GM19463 (cell line): Measurements from ENCODE around the gene UBXN1.
"Not testable (repeated sequence)": the region's sequence is repeated elsewhere in the genome, so short reads cannot be mapped to it uniquely, and the experiment has no call there.

Source experiments
- ATAC-seq: cut with Tn5 transposase; IDR thresholded peaks from one replicate; pipeline ENCODE4 v1.9.1; 2021; ENCODE audit warnings: mild to moderate bottlenecking, moderate library complexity; ENCODE audit not compliant: unreplicated experiment

Gene UBXN1

DNA sequence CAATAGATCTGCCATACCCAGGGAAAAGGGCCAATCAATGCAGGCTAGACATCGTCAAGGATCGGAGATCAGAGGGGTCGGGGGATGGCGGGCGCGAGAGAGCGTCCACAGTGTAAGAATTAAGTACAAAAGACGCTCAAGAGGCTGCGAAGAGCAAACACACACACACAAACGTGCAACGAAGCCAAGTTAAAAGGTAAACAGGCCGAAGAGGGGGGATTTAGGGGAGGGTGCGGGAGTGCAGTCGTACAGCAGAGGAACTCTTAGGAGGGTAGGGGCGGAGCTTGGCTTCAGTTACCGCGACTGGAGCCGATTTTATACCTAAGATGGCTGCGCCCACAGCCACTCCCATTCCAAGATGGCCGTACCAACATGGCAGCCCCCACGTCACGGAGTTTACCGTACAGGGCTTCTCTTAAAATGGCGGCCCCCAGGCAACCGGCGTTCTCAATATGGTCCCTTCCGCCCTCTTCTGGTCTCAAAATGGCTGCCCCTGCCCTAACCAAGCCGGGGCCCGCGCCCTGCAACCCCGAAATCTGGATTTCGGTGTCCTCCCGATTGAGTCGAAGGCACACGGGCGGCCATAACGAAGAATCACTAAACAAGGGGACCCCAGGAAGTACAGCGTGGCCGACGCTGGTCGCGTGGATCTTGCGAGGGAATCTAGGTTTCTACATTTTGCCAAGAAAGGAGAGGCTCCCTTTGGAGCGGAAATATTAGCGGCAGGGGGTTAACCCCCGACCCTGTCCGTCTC, 30.6 kb upstream of the UBXN1 start:
- ATAC-seq, result peak; percentile 57

DNA sequence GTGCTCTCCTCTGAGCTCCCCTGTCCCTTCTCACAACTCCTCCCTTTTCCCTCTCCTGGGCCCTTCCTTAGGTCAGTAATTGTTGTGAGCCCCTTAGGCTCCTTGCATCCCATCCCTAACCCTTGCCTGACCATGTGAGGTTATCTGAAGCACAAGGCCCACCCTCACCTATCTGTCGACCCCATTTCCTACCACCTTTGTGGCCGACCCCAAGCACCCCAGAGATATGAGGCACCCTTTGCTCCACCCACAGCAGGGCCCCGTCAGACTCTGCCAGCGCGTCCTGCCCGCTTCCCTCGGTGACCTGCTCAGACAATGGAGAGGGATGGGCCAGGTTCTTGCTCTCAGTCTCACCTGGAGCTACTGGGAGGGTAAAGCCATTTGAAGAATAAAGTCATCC, 29.9 kb upstream of the UBXN1 start:
- ATAC-seq, result no peak

- no peak for ATAC-seq
Measured at GRCh38 chr11:62708392-62708791, 29.5 kb upstream of the UBXN1 start.

DNA sequence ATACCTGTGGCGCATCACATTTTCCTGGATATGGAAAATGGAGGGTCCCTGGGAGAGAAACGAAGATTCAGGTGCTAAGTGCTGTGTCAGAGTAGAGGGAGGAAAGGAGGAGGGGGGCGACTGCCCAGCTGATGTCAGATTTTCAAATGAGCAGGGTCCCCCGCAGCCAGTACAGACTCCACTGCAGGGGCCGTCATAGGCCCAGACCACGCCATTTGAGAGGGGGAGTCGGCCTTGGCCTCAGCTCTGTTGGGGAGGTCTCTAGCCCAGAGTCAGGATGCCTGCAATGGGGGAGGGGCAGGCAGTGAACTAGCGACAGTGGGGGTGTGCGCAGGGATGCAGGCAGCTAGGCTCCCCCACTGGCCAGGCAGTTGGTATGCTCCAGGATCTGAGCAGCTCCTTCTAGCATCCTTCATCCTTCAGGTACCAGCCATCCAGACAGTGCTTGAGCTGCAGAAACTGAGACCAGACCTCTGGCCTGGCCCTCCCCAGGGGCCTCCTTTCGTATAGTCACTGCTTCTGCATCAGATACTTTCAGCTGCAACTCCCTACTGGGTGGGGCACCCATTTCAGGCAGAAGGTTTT, 28.5 kb upstream of the UBXN1 start, which contains the start of the genes BSCL2 and GNG3:
Gene BSCL2, minus strand, starts transcription at position 148 of the 585 bp plus-strand sequence. CDS start 229 bp downstream, outside the sequence.
Gene GNG3, plus strand, starts transcription at position 400 of the 585 bp plus-strand sequence. CDS start 620 bp downstream, outside the sequence.
- no peak for ATAC-seq

- ATAC-seq, result no peak
Measured at GRCh38 chr11:62706850-62707247, 28.0 kb upstream of the UBXN1 start.

GRCh38 chr11:62705880-62706849, 27.3 kb upstream of the UBXN1 start:
- peak; percentile 60 for ATAC-seq

GRCh38 chr11:62705413-62705812, 26.5 kb upstream of the UBXN1 start:
- no peak for ATAC-seq

DNA sequence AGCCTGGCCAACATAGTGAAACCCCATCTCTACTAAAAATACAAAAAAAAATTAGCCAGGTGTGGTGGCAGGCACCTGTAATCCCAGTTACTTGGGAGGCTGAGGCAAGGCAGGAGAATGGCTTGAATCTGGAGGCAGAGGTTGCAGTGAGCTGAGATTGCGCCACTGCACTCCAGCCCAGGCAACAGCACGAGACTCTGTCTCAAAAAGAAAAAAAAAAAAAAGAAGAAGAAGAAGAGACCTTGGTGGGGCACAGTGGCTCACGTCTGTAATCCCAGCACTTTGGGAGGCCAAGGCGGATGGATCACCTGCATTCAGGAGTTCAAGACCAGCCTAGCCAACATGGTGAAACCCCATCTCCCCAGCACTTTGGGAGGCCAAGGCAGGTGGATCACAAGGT, 25.0 kb upstream of the UBXN1 start:
- not testable (repeated sequence) for ATAC-seq

DNA sequence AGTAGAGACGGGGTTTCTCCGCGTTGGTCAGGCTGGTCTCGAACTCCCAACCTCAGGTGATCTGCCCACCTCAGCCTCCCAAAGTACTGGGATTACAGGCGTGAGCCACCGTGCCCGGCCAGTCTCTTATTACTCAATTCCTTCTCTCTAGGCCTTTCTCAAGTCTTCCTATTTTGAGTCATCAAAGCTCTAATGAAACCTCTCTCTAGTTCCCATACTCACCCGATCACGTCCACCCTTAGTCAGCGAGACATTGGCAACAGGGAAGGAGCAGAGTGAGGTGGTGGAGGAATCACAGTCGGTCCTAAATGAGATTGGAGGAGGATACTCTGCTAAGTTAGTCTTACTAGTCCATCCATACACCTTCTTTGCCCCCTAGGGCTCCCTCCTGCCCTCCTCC, 23.4 kb upstream of the UBXN1 start:
- ATAC-seq, result no peak

- ATAC-seq, result no peak
Measured at GRCh38 chr11:62694455-62695167, 15.7 kb upstream of the UBXN1 start.

DNA sequence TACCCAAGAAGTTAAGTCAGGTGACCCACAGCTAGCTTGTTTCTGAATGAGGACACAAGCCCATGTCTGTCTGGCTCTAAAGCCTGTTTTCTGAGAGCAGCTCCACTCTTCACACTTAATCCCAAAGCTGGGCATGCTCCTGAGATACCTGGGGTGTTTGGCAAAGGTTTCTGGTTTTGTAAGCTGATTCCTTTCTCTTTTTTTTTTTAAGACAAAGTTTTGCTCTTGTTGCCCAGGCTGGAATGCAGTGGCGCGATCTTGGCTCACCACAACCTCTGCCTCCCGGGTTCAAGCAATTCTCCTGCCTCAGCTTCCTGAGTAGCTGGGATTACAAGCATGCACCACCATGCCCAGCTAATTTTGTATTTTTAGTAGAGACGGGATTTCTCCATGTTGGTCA, 14.8 kb upstream of the UBXN1 start:
- ATAC-seq, result not testable (repeated sequence)

DNA sequence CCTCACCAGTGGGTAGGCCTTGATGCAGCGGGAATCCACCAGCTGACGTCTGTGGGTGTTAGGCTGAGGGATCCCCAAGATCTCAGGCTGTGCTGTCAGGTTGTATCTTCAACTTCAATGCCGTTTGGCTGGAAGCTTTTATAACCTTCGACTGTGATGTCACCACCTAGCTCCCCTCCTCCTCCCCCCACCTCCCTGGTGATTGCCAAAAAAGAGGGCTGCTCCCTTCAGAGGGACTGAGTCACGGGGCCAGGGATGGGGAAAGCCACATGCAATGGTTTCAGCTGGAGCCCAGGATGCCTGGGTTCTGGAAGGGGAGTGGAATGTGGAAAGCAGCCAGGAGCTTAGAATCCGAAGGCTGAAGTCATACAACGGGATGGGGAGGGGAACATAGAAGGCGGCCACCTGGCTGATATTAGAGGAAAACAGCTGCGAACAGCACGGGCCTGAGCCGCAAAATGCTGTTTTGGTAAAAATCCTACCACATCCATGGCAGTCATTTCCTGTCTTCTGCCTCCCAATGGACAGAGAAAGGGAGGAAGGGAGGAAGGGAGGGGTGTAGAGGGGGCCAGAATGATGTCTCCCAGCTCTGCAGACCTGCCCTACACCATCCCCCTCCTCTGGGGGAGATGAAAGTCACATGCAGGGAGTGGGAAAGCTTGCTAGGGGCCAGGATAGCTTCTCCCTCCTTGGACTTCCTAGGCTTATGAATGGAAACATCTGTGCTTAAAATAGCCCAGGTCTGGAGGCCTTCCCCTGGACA, 10.7 kb upstream of the UBXN1 start, which contains the start of gene LRRN4CL:
Gene LRRN4CL, minus strand, starts transcription at position 110 of the 763 bp plus-strand sequence. CDS start 1,022 bp downstream, outside the sequence.
- ATAC-seq, result no peak

DNA sequence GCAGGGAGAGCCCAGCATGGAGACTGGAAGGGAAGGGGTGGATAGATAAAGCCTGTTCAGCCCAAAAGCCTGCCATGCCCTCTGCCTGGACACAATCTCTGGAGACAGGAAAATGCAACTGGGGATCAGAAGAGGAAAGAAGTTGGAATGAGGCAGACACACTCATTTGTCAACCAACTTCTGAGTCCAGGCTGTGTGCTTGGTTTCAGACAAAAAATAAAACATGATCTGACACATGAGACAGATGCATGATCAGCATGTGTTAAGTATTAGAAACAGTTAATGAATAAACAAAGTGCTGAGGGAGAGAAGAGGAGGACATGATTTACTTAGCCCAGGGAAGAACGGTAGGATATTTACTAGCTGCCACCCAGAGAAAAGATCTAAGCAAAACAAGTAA, 9.6 kb upstream of the UBXN1 start:
- ATAC-seq, result no peak

- no peak for ATAC-seq
Measured at GRCh38 chr11:62687508-62688396, 8.9 kb upstream of the UBXN1 start.

DNA sequence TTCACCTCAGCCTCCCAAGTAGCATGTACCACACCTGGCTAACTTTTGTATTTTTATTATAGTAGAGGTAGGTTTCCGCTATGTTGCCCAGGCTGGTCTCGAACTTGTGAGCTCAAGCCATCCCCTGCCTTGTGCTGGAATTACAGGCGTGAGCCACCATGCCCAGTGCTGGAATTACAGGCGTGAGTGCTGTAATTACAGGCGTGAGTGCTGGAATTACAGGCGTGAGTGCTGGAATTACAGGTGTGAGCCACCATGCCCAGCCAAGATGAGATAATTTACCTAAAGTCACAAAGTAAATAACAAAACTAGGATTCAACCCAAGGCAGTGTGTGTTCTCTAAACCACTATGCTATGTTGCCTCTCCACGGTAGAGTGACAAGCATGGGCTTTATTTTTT, 3.6 kb upstream of the UBXN1 start:
- ATAC-seq, result no peak

GRCh38 chr11:62680825-62681240, 2.0 kb upstream of the UBXN1 start:
- no peak for ATAC-seq

DNA sequence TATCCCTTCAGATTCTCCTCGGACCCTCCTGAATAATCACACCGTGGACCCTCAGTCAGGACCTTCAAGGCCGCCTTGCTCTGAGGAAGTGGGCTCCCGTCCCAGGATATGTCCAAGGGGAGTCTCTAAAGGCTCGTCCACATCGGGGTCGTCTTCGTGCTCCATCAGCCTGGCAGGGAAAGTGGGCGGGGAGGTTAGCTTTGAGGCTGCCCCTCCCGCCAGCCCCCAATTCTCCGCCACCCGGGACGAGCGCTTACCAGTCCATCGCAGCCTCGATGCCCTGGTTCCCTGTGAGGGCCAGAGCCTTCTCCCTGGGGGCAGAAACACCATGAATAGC, 472 bp downstream of the UBXN1 start:
- ATAC-seq, result no peak

DNA sequence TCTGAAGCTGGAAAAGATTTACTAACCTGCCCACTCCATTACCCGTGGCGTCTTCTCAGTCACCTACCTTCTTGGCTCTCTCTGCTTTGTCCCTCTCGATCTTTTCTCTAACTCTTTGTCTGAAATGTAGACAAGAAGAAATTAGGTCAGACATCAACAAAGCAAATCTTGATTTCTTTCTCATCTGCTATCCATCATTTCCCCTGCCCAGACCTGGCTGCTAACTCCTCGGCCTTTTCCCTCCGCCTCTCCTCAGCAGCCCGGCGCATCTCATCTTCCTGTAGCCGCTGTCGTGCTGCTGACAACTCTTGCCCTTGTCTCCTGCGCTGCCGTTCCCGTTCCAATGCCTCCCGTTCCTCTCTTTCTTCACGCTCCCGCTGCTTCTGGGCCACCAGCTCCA, 1.2 kb downstream of the UBXN1 start:
- no peak for ATAC-seq

- no peak for ATAC-seq
Measured at GRCh38 chr11:62677156-62677555, 1.7 kb downstream of the UBXN1 start.
